HT1080 (cell line): ENCODE data around the gene SPDYE3. TPM values are rescaled to one million over a fixed set of nuclear protein-coding genes. Genes with fewer than 3 reads are reported as not detected.
A peak's percentile ranks its signal among the peaks of the same experiment; 100 is the strongest.
"Not testable (repeated sequence)": the region's sequence is repeated elsewhere in the genome, so short reads cannot be mapped to it uniquely, and the experiment has no call there.

ENCODE experiments used
- DNase-seq: peaks from one replicate; pipeline ENCODE4 v3.0.0-alpha.2; 2015; ENCODE audit warnings: low read depth
- polyA plus RNA-seq, 2 experiments: library from polyadenylated mRNA; depleted of rRNA; stranded (reverse); fragments of >200 nt; gene quantifications; 2 replicates each; pipeline ENCODE4 v1.2.3, GENCODE V29; 2015
- total RNA-seq: library from RNA; depleted of rRNA; stranded (reverse); fragments of >200 nt; shearing (Covaris generic); gene quantifications from 2 replicates; pipeline ENCODE4 v1.2.3, GENCODE V29; 2014; rRNA removed

Gene SPDYE3, protein sequence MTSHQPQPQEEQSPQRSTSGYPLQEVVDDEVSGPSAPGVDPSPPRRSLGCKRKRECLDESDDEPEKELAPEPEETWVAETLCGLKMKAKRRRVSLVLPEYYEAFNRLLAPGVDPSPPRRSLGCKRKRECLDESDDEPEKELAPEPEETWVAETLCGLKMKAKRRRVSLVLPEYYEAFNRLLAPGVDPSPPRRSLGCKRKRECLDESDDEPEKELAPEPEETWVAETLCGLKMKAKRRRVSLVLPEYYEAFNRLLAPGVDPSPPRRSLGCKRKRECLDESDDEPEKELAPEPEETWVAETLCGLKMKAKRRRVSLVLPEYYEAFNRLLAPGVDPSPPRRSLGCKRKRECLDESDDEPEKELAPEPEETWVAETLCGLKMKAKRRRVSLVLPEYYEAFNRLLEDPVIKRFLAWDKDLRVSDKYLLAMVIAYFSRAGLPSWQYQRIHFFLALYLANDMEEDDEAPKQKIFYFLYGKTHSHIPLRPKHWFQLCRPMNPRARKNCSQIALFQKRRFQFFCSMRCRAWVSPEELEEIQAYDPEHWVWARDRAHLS
- total RNA-seq = not detected in 2 replicates
- not detected in 2 replicates for polyA plus RNA-seq (2015; cell fraction: cytosol; rRNA removed)
- 0.09 and 0.23 TPM in 2 replicates for polyA plus RNA-seq (2015; cell fraction: nucleus; rRNA removed)

DNA sequence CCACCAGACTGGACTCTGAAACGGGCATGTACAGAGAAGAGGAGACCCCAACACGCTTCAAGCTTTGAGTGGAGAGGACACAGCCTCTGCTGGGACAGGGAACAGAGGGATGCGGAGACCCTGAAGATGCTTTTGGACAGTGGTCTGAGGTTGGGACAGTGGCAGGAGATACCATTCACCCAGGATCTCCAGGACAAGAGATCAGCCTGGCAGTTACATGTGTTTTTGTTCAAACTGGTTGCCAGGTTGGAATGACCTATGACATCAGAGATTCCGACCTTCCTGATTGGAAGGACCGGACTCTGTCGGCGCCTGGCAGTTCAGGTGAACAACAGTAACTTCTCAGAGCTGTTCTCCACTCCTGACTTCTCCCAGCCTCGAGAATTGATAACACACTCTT lies at the start of gene SPDYE3:
SPDYE3 (plus strand) TSS at position 301 of the 400 bp plus-strand sequence. CDS start 184 bp downstream, outside the sequence.
- DNase-seq = not testable (repeated sequence)

DNA sequence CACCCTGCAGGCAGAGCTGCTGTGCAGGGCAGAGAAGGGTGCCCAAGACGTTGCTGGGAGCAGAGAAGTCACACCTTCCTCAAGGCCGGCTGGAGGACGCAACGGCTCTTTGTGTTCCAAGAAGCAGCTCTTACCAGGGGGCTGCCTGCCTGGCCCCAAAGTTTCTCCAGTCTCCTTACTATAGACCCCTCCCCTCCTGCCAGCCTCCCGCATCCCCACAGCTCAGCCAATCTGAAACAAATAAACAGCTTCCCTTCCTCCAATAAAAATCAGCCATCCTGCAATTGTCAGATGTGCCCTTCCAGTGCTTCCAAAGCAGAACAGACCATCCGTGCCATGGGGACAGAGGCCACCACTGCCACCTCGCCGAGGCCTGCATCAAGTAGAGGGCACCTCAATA lies 47.5 kb upstream of the SPDYE3 start:
- not testable (repeated sequence) for DNase-seq

DNA sequence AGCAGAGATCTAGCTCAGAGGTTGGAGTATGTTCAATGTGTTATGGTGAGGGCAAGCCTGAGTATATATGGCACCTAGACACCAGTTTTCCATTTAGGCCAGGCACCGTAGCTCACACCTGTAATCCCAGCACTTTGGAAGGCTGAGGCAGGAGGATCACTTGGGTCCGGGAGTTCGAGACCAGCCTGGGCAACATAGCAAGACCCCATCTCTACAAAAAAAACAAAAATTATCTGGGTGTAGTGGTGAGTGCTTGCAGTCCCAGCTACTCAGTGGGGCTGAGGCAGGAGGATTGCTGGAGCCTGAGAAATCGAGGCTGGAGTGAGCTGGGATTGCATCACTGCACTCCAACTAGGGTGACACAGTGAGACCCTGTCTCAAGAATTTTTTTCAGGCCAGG lies 44.6 kb upstream of the SPDYE3 start:
- DNase-seq = not testable (repeated sequence)

DNA sequence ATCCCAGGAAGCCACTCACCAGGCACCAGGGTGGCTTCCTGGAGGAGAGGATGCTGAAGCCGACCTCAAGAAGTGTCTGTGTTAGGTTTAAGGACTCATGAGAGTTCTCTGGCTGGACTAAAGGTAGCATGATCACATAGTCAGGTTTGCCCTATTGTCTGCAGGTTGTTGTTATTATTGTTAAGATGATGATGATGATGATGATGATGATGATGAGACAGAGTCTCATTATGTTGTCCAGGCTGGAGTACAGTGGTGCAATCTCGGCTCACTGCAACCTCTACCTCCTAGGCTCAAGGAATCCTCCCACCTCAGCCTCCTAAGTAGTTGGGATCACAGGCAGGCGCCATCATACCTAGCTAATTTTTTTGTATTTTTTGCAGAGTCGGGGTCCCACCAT lies 43.3 kb upstream of the SPDYE3 start:
- not testable (repeated sequence) for DNase-seq

DNA sequence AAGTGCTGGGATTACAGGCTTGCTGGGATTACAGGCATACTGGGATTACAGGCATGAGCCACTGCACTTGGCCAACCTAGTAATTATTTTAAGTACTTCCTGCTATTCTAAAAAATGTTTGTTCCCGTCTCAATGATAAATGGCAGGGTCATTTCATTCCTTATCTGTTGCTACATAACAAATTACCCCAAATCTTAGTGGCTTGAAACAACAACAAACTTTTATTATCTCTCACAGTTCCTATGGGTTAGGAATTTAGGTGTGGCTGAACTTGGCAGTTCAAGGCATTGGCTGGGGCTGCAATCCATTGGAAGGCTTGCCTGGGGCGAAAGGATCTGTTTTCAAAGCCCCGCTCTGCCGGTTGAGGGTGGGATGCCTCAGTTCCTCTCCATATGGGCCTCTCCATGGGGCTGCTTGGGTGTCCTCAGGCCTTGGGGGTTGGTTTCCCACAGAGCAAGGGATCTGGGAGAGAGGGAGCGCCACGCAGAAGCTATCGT lies 42.8 kb upstream of the SPDYE3 start:
- DNase-seq = not testable (repeated sequence)

DNA sequence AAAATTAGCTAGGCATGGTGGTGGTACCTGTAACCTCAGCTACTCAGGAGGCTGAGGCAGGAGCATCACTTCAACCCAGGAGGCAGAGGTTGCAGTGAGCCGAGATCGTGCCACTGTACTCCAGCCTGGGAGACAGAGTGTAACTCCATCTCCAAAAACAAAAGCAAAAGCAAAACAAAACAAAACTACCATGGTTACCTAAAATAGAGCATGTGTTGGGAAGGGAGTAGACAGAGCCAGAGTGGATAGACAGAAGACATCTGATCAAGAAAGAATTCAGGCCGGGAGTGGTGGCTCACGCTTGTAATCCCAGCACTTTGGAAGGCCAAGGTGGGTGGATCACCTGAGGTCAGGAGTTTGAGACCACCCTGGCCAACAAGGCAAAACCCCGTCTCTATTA lies 41.7 kb upstream of the SPDYE3 start:
- not testable (repeated sequence) for DNase-seq

DNA sequence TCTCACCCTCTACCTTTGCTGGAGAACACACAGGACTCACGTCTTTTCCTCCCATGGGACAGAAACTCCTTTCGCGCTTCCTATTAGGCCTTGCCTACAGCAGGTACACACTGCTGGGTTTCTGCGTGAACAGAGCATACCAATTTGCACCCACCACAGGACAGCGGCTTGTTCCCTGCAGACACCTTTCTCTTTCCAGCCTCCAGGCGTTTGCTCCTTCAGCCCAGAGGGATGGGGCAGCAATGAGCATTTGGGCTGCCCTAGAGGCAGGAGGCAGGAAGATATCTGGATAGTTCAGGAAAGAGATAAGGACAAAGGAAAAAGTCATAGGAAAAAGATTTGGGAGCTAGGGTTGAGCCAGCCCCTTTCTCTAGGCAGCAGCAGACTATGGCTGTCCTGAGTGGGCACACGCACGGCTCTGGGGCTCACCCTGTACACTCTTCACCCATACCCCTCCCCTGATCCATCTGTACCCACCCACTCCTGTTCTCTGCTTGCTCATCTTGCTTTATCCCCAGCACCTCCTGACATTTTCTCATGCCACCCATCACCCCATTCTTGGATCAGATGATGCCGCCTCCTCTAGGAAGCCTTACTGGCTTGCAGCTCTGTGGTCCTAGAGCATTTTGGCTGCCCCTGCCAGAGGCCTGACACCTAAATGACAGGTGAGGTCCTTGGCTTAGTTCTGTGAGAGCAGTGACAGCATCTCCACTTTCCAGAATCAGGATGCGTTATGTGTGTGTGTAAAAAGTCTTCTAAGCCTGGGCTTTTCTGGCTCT lies 40.7 kb upstream of the SPDYE3 start:
- no peak for DNase-seq

DNA sequence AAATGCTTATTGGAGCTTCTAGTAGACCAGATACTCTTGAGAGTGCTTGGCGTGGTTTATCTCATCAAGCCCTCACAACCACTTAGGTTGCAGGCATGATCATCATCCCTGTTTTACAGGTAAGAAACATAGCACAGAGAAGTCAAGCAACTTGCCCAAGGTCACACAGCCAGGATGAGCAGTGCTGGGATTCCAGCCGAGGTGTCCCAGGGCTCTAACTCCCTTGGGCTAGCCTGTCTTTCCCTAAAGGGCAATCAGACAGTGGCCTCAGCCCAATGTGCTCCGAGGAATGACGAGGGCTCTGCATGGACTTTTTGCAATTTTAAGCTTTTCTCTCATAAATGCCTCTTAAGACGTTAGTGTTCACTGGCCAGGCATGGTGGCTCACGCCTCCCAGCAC lies 39.9 kb upstream of the SPDYE3 start:
- no peak for DNase-seq

DNA sequence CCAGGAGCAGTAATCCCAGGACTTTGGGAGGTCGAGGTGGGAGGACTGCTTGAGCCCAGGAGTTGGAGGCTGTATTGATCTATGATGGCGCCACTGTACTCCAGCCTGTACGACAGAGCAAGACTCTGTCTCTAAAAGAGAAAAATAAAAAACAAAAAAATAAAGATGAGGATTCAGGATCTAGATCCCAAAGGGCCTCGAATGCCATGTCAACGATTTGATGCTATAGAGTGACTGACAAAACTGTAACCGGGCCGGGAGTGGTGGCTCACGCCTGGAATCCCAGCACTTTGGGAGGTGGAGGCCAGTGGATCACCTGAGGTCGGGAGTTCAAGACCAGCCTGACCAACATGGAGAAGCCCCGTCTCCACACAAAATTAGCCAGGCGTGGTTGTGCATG lies 38.6 kb upstream of the SPDYE3 start:
- DNase-seq = not testable (repeated sequence)

DNA sequence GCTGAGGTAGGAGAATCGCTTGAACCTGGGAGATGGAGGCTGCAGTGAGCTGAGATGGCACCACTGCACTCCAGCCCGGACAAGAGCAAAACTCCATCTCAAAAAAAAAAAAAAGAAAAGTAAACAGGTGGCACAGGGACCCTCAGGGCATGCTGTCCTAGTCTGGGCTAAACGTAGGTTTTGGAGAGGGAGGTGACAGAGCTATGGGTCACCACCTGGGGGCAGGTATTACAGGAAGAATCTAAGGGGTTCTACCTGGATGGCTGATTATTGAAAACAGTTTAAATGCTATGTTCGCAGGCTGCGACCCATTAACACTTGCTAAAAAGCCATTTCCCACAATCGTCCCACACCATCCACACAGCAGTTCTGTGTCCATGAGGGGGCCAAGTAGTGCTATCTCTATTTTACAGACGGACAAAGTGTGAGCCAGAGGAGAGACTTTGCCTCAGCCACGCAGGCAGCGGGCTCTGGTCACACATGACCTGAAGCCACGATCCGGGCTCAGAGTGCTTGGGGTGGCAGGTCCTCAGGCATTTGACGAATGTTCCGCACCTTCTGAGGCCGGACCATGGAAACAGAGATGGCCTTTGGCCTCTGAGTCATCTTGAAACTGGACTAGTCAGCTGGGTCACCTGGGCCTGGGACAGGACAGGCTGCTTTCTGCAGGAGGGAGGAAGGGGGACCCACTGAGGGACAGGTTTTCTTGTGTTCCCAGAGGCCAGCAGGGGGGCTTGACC lies 38.0 kb upstream of the SPDYE3 start:
- DNase-seq = not testable (repeated sequence)

DNA sequence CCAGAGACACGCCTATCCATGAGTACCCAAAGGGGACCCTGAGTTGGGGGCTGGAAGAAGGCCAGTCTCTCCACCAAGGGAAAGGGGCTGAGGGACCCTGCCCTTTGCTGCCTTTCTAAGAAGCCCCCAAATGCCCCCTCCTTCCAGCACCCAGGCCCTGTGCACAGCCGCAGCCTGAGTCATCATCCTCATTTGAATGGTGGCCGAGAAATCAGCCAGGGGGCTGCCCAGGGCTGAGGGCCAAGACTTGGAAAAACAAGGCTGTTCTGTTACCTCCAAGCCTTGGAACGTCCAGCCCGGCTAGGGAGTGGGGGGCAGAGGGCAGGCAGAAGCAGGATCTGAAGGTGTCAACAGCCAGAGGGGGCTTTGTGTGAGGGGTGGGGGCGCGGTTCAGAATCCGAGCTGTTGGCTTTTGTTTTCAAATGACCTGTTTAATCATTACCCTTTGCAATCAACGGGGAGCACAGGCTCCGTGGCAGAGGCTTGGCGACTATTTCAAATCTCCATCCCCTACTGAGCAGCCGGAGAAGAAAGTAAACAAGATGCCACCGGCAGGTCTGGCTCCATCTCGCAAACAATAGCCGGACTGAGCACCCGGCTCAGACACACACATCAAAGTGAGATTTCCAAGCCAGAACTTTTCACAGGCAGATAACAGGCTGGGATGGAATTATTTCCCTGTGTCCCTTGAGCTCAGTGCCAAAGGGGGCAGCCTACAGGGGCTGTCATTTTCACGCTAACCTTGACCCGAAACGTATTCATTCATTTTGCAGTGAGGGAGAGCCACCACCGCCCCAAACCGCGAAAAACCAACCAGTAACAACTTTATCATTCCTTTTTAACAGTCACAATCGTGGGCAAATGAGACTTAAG lies 37.2 kb upstream of the SPDYE3 start:
- DNase-seq = not testable (repeated sequence)

DNA sequence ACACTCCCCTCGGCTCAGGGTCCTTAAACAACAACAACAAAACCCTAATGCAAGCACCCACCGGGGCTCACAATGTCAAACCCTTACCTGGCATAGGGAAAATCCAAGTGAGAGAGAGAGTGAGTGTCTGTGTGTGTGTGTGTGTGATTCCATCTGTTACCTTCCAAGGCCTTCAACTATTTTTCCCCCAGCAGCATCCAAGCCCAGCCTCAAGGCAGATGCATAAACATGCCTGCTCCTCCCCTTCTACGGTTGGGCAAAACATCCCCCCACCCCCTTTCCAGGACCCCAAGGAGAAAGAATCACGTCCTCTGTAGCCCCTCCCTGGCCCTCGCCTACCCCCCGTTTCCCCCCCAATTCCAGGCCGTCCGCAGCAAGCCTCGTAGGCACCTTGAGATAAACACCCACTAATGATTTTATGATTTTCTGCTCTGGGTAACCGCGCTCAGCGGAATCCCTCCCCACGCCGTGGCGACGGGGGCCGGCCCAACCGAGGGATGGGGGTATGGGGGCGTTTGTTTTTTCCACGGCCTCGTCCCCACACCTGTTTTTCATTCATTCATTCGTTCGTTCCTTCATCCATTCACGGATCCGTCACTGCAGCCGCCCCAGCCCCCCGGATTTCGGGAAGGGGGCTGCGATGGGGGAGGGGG lies 36.4 kb upstream of the SPDYE3 start:
- DNase-seq = not testable (repeated sequence)

DNA sequence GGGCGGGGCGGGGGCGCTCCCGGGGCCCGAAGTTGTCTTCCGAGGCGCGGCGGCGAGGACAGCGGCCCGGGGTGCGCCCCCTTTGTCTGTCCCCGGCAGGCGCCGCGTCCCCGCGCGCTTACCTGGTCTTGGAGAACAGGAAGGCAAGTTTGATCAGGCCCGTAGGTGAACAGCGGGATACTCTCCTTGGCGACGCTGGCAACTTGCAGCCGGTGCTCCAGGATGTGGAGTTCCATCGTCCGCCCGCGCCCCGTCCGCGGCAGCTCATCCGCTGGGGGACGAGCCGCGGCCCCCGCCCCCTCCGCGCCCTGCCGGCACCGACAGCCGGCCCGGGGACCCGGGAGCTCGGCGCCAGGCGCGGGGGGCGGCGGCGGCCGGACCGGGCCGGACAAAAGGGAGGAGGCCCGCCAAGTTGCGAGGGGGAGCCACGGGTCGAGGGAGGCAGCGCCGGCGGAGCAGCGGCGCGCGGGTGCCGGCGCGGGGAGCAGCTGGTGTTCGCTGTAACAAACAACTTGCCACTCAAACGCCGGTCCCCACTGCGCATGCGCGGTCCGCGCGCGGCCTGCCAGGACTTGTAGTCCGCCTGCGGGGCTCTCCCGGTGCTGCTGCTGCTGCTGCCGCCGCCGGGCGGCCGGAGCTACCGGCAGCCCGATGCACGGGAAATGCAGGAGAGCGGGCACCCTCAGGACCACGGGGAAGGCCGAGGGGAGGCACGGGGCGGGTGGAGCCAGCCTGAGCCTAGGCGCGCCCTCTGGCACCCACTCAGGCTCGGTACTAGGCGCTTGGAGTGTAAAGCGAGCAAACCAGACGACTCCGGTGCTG lies 35.6 kb upstream of the SPDYE3 start:
- peak; percentile 86 for DNase-seq

DNA sequence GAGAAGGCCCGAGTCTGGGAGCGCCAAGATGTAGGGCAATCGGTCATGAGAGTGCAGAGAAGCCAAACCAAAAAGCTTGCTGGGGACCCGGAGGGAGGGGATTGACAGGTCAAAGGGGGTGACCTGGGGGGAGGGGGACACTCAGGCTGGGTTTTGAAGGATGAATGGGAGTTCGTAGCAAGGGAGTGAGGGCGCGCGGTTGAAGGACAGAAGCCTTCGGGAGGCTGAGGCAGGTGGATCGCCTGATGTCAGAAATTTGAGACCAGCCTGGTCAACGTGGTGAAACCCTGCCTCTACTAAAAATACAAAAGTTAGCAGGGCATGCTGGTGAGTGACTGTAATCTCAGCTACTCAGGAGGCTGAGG lies 35.0 kb upstream of the SPDYE3 start:
- not testable (repeated sequence) for DNase-seq

DNA sequence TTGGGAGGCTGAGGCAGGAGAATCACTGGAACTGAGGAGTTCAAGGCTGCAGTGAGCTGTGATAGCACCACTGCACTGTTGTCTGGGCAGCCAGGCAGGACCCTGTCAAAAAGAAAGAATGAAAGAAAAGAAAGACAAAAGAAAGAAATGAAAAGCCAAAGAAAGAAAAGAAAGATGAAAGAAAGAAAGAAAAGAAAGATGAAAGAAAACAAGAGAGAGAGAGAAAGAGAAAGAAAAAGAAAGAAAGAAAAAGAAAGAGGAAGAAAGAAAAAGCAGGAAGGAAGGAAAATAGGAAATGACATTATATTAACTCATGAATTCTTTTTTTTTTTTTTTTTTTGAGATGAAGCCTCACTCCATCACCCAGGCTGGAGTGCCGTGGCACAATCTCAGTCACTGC lies 32.4 kb upstream of the SPDYE3 start:
- no peak for DNase-seq

DNA sequence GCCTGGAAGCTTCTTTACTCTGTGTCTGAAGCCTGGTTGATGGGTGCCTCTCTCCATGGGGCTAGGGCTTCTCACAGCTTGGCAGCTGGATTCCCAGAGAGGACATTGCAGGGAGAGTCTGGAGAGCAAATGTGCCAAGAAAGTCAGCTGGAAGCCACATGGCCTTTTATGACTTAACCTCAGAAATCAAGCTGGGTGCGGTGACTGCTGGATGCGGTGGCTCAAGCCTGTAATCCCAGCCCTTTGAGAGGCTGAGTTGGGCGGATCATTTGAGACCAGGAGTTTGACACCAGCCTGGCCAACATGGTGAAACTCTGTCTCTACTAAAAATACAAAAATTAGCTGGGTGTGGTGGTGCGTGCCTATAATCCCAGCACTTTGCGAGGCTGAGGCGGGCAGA lies 31.4 kb upstream of the SPDYE3 start:
- not testable (repeated sequence) for DNase-seq

DNA sequence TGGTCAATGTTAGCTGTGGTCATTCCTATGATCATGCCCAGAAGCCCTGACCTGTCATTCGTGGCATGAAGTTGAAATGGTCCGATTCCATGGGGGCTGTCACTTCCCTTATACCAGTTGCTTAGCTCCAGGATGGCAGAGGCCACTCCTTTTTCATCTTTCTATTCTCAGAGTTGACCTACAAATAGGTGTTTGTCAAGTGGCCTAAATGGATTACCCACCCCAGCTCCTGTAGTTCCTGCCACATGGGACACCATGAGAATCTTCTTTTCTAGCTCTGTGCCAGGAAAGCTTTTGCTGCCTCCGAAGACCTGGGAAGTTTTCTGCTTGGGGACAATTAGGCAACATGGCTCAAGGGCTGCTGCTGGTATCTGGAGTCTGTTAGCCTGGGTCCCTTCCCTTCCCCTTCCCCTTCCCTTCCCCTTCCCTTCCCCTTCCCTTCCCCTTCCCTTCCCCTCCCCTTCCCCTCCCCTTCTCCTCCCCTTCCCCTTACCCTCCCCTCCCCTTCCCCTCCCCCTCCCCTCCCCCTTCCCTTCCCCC lies 25.4 kb upstream of the SPDYE3 start:
- not testable (repeated sequence) for DNase-seq

DNA sequence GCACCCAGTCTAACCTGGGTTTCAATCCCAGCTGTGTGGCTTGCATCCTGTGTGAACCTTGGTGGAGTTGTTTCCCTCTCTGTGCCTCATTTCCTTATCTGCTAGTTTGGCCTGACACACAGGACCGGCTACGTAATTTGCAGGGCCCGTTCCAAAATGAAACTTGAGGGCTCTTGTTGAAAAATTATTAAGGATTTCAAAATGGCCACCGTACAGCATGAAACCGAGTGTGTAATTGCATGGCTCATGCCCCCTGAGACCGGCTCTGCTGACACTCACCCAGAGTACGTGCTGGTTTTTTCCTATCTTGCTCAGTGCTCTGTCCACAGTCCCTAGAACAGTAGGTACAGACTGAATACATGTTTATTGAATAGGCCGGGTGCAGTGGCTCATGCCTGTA lies 24.4 kb upstream of the SPDYE3 start:
- not testable (repeated sequence) for DNase-seq
